A673 (cell line): Measurements from ENCODE around the gene SUPT4H1. TPM values are rescaled to one million over a fixed set of nuclear protein-coding genes. Genes with fewer than 3 reads are reported as not detected.

ENCODE experiments used
- BruUV-seq: library from RNA; stranded (reverse); fragments of 400-500 nt; replicated peaks from 2 replicates; lab custom pipeline; 2021; lab: Mats Ljungman, UMichigan
- CTCF ChIA-PET: fragments of 300-600 bp; sonication (Branson Sonifier 250); formaldehyde crosslinking; loops from one replicate; lab custom pipeline; 2022; ENCODE audit warnings: antibody characterized with exemption; lab: Charles Lee
- POLR2A ChIA-PET: fragments of 300-600 bp; sonication (Branson Sonifier 250); formaldehyde crosslinking; loops from one replicate; lab custom pipeline; 2022; ENCODE audit warnings: antibody characterized with exemption; ENCODE audit not compliant: low non-redundant PET; lab: Charles Lee
- DNase-seq: peaks from one replicate; pipeline ENCODE4 v3.0.0-alpha.2; 2015; ENCODE audit warnings: low spot score
- H3K27ac ChIP-seq: fragments of 200-600 bp; sonication (generic); 2 replicates; pipeline ENCODE4 v1.5.1; 2016; ENCODE audit warnings: mixed run types, low read depth, mild to moderate bottlenecking, mixed read lengths, antibody characterized with exemption, low read length; ENCODE audit not compliant: poor library complexity, severe bottlenecking
- H3K27me3 ChIP-seq: fragments of 200-600 bp; sonication (generic); replicated peaks from 2 replicates; pipeline ENCODE4 v1.6.1; 2017; ENCODE audit warnings: mixed run types, low read depth, mild to moderate bottlenecking, mixed read lengths, antibody characterized with exemption, low read length; ENCODE audit not compliant: insufficient read depth, poor library complexity
- H3K36me3 ChIP-seq: fragments of 200-600 bp; sonication (generic); 2 replicates; pipeline ENCODE4 v1.6.1; 2016; ENCODE audit warnings: mixed run types, mild to moderate bottlenecking, mixed read lengths, antibody characterized with exemption, low read length; ENCODE audit not compliant: insufficient read depth, poor library complexity, severe bottlenecking
- H3K4me1 ChIP-seq: fragments of 200-600 bp; sonication (generic); 2 replicates; pipeline ENCODE4 v1.6.1; 2017; ENCODE audit warnings: mixed run types, mild to moderate bottlenecking, mixed read lengths, antibody characterized with exemption, low read length; ENCODE audit not compliant: insufficient read depth, poor library complexity, severe bottlenecking
- H3K4me3 ChIP-seq: fragments of 200-600 bp; sonication (generic); 2 replicates; pipeline ENCODE4 v1.5.1; 2016; ENCODE audit warnings: low read depth, mixed run types, mild to moderate bottlenecking, mixed read lengths, low read length; ENCODE audit not compliant: poor library complexity, severe bottlenecking
- H3K9me3 ChIP-seq: fragments of 200-600 bp; sonication (generic); 2 replicates; pipeline ENCODE4 v1.6.1; 2016; ENCODE audit warnings: mixed run types, low read depth, mild to moderate bottlenecking, mixed read lengths, antibody characterized with exemption, low read length; ENCODE audit not compliant: poor library complexity, severe bottlenecking
- EZH2 ChIP-seq: fragments of 200-600 bp; sonication (generic); IDR thresholded peaks from 2 replicates; pipeline ENCODE4 v1.6.1; 2017; ENCODE audit warnings: borderline replicate concordance, low read depth, mild to moderate bottlenecking, mixed read lengths, antibody characterized with exemption, low read length; ENCODE audit not compliant: poor library complexity, severe bottlenecking
- intact Hi-C: fragments of 100-400 bp; cut with micrococcal nuclease; formaldehyde crosslinking; loops from one replicate; pipeline ENCODE4 v1.10.0; 2022; ENCODE audit not compliant: unreplicated experiment
- total RNA-seq: library from RNA; stranded (reverse); gene quantifications from 2 replicates; pipeline ENCODE4 v1.2.3, GENCODE V29; 2021
- TF ChIP-seq, protein P1 (sequence below): fragments of 300-800, 200-600 bp; sonication (generic); conservative IDR thresholded peaks from 2 replicates; pipeline ENCODE4 v1.5.1; 2017; ENCODE audit warnings: low read depth, mild to moderate bottlenecking, antibody characterized with exemption, low read length, moderate library complexity, mixed read lengths

Gene SUPT4H1
- total RNA-seq, 1 experiment from 2014 or later = 106 TPM

DNA sequence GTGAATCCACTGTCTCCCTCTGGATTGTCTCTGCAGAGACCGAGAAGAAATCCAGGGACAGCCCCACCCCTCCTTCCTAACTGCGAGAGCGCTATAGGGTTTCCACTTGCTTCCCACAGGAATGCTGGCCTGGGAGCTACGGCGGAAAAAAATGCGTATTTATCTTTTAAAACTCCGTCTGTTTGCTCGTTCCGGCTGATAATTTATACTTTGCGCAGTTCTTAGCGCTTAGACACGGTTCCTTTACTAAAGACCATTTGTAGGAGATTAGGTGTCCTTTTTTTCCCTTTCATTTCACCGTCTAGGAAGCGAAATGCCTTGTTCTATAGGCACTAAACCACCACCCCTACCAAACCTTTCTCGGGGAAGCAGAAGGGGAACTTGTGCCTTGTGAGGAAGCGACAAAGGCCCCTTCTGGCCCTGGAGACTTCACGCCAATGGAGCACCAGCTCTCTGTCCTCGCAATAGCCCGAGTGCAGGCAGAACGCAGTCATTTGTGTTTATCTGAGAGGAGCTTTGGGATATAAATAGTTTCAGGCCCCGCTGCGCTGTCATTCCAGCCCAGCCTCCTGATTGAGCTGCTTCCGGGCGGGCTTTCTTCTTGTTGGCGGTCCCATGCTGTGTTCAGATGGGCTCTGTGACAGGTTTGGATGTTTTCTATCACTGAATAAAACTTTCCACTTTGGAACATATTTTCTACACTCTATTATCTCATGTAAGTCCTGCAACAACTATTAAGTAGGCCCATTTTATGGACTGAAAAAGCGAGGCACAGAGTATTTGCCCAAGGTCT lies 791 bp upstream of the SUPT4H1 start:
- Histone ChIP-seq H3K27me3 (no peaks in the 10 kb centered on the region), H3K4me3 (peak overlapping the region; percentile 84), H3K36me3 (peaks cover 20% of the 10 kb centered on the region), H3K9me3 (no peaks in the 10 kb centered on the region), H3K4me1 (no peaks in the 10 kb centered on the region), H3K27ac (peak overlapping the region; percentile 79)
- TF ChIP-seq EZH2 = no peak
- TF ChIP-seq, protein P1, sequence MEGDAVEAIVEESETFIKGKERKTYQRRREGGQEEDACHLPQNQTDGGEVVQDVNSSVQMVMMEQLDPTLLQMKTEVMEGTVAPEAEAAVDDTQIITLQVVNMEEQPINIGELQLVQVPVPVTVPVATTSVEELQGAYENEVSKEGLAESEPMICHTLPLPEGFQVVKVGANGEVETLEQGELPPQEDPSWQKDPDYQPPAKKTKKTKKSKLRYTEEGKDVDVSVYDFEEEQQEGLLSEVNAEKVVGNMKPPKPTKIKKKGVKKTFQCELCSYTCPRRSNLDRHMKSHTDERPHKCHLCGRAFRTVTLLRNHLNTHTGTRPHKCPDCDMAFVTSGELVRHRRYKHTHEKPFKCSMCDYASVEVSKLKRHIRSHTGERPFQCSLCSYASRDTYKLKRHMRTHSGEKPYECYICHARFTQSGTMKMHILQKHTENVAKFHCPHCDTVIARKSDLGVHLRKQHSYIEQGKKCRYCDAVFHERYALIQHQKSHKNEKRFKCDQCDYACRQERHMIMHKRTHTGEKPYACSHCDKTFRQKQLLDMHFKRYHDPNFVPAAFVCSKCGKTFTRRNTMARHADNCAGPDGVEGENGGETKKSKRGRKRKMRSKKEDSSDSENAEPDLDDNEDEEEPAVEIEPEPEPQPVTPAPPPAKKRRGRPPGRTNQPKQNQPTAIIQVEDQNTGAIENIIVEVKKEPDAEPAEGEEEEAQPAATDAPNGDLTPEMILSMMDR = no peak
- intact Hi-C loops = no loop called here
- ChIA-PET POLR2A (interaction anchor here (1.0 kb wide), 1 partner anchor 1396 kb away, joined by 3 read pairs; no protein-coding TSS in a partner anchor), CTCF (interaction anchor here (0.9 to 1.9 kb wide), 2 partner anchors 65 to 103 kb away, joined by 3 to 5 read pairs; partner anchors contain the start of gene RNF43)
- BruUV-seq = TSS peak; percentile 93
- peak; percentile 61 for DNase-seq

DNA sequence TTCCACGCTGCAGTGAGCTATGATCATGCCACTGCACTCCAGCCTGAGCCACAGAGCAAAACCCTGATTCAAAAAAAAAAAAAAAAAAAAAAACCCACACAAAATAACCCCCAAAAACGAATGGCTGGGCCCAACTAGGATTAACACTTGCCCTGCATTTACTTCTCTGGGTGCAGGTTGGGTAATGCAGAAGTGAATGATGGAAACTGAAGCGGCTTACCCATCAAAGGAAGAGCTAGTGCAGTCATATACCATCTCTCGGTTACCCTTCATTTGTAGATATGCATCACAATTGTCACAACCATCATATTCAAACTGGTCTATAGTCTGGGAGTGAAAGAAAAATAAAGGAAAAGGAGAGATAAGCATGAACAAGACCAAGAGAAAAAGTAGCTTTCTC lies 819 bp downstream of the SUPT4H1 start:
- intact Hi-C loops = no loop called here
- Histone ChIP-seq H3K36me3 (peaks cover 34% of the 10 kb centered on the region), H3K4me3 (peak overlapping the region; percentile 84), H3K27ac (peak overlapping the region; percentile 79), H3K4me1 (no peaks in the 10 kb centered on the region), H3K9me3 (no peaks in the 10 kb centered on the region), H3K27me3 (no peaks in the 10 kb centered on the region)
- POLR2A ChIA-PET = no interaction called here
- no peak for DNase-seq
- TSS peak; percentile 41 for BruUV-seq
- TF ChIP-seq, protein P1 = no peak
- no peak for TF ChIP-seq EZH2
- CTCF ChIA-PET = interaction anchor here (0.7 to 1.9 kb wide), 2 partner anchors 35 to 101 kb away, joined by 5 to 7 read pairs; no protein-coding TSS in a partner anchor

DNA sequence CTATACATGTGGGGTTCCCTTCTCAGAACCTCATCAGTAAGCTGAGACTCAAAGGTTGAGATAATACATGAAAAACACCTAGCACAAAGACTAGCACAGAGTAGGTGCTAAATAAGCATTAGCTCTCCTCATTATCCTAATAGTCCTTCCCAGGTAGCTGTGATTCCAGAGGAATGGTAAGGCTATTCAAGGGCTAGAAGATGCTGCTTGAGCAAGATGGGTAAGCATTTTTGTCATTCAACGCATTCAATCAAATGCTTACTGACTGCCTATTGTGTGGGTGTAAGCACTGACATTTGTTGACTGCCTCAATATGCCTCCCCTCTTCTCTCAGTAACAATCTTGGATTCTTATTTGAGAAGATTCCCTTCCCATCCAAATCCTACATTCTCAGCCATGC lies 4.0 kb downstream of the SUPT4H1 start:
- CTCF ChIA-PET = interaction anchor here (0.6 kb wide), 1 partner anchor 240 kb away, joined by 6 read pairs; no protein-coding TSS in a partner anchor
- Histone ChIP-seq H3K4me1 (no peaks in the 10 kb centered on the region), H3K27ac (no peak overlapping the region), H3K27me3 (no peaks in the 10 kb centered on the region), H3K36me3 (peaks cover 50% of the 10 kb centered on the region), H3K4me3 (no peak overlapping the region), H3K9me3 (no peaks in the 10 kb centered on the region)
- intact Hi-C loops = no loop called here
- no peak for DNase-seq
- POLR2A ChIA-PET = no interaction called here
- no TSS peak for BruUV-seq
- TF ChIP-seq, protein P1 = no peak
- no peak for TF ChIP-seq EZH2
